SH-SY5Y (cell line): ENCODE results near the gene DOCK2.

Source experiments
- GATA2 ChIP-seq: IDR thresholded peaks from 2 replicates; pipeline ENCODE4 v1.6.1; 2011; ENCODE audit warnings: mild to moderate bottlenecking, low read depth, low read length
- GATA3 ChIP-seq: IDR thresholded peaks from 2 replicates; pipeline ENCODE4 v1.6.1; 2011; ENCODE audit warnings: low read depth, mild to moderate bottlenecking, low read length, moderate library complexity

DNA sequence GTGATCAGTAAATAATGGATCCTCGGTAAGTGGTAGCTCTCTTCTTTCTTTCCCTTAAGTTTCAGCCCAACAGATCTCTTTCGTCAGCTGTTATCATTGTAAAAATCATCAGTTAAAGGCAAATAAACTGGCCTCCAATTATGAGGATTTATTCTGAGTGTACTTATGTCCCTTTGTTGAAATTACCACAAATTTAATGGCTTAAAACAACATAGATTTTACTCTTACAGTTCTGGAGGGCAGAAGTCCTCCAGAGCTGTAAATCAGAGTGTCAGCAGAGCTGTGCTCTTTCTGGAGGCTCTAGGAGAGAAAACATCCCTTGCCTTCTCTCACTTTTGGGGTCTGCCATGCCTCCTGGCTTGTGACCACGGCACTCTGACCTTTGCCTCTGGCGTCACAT is 238.7 kb downstream of the DOCK2 start:
- TF ChIP-seq GATA2 (no peak), GATA3 (no peak)
